ENCODE results near the gene SURF2.

Gene SURF2

GRCh38 chr9:133384736-133385321 lies 28.5 kb downstream of the SURF2 start:
- no peak for TF ChIP-seq CTCF (IDR thresholded peaks at IDR 0.05; ENCODE audit: unreplicated experiment in 3 of 3)
- Mint-ChIP-seq H3K4me3 (no peak overlapping the region), H3K27ac (no peak overlapping the region), H3K27me3 (ENCODE audit: low read depth) (no peaks in the 10 kb centered on the region), H3K36me3 (ENCODE audit: low read depth) (no peaks in the 10 kb centered on the region), H3K9me3 (no peaks in the 10 kb centered on the region), H3K4me1 (no peaks in the 10 kb centered on the region)

GRCh38 chr9:133385452-133385851 lies 29.1 kb downstream of the SURF2 start:
- H3K4me3 Mint-ChIP-seq, result no peak overlapping the region

GRCh38 chr9:133386338-133386737 lies 30.0 kb downstream of the SURF2 start:
- TF ChIP-seq CTCF (IDR thresholded peaks at IDR 0.05; ENCODE audit: unreplicated experiment in 3 of 3), result no peak
- Mint-ChIP-seq H3K9me3 (no peaks in the 10 kb centered on the region), H3K27me3 (ENCODE audit: low read depth) (no peaks in the 10 kb centered on the region), H3K36me3 (ENCODE audit: low read depth) (no peaks in the 10 kb centered on the region), H3K4me3 (no peak overlapping the region), H3K4me1 (no peaks in the 10 kb centered on the region), H3K27ac (no peak overlapping the region)

More at GRCh38 chr9:133385452-133385851, 29.1 kb downstream of the SURF2 start:
- no peaks in the 10 kb centered on the region for H3K27me3 Mint-ChIP-seq (ENCODE audit: low read depth)
- no peak overlapping the region for H3K27ac Mint-ChIP-seq
- H3K4me1 Mint-ChIP-seq, result no peaks in the 10 kb centered on the region
- TF ChIP-seq CTCF (IDR thresholded peaks at IDR 0.05; ENCODE audit: unreplicated experiment in 3 of 3), result no peak
- no peaks in the 10 kb centered on the region for H3K36me3 Mint-ChIP-seq (ENCODE audit: low read depth)
- no peaks in the 10 kb centered on the region for H3K9me3 Mint-ChIP-seq

DNA sequence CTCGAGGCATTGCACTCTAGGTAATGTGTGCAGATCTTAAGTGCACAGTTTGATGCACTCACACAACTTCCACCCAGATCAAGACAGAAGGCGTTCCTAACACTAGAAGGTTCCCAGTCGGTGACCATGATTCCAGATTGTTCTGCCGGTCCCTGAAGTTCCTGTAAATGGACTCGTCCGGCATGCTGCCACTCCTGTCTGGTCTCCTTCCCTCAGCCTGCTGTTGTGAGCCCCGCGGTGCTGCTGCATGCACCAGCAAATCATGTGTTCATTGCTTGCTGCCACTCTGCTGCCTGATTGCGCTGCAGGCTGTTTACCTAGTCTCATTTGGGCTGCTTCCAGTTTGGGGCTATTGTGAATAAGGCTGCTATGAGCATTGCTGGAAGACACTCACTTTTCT lies 31.3 kb downstream of the SURF2 start:
- Mint-ChIP-seq H3K9me3 (no peaks in the 10 kb centered on the region), H3K36me3 (ENCODE audit: low read depth) (no peaks in the 10 kb centered on the region), H3K4me1 (no peaks in the 10 kb centered on the region), H3K27me3 (ENCODE audit: low read depth) (no peaks in the 10 kb centered on the region), H3K4me3 (no peak overlapping the region), H3K27ac (peak overlapping the region in 1 of 3 experiments; percentile 48)
- TF ChIP-seq CTCF (IDR thresholded peaks at IDR 0.05; ENCODE audit: unreplicated experiment in 3 of 3), result no peak

DNA sequence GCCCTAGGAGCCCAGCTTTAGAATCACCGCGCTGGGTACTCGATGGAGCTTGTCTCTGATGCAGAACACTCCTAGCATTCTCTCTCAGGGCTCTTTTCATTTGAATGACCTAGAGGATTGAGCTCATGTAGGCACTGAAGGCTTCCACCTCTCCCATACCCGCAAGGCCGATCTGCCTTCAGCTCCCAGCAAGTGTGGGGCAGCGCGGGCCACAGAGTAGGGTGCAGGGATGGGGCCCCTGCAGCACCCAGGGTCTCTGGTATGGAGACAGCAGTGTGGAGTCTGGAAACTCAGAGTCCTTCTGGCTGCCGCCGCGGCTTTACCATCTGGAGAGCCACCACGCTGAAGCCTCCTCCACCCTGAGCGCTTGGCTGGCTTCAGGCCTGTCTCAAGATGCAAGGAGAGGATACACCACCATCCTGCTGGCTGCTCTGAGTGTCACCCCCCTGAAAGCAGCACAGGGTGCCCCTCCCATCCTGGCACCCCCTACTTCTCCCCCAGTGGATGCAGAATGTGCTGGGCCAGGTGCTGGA lies 32.7 kb downstream of the SURF2 start:
- Mint-ChIP-seq H3K36me3 (ENCODE audit: low read depth) (no peaks in the 10 kb centered on the region), H3K27ac (no peak overlapping the region), H3K9me3 (no peaks in the 10 kb centered on the region), H3K27me3 (ENCODE audit: low read depth) (no peaks in the 10 kb centered on the region), H3K4me1 (no peaks in the 10 kb centered on the region), H3K4me3 (no peak overlapping the region)
- no peak for TF ChIP-seq CTCF (IDR thresholded peaks at IDR 0.05; ENCODE audit: unreplicated experiment in 3 of 3)

- Mint-ChIP-seq H3K36me3 (ENCODE audit: low read depth) (no peaks in the 10 kb centered on the region), H3K27me3 (ENCODE audit: low read depth) (no peaks in the 10 kb centered on the region), H3K4me1 (no peaks in the 10 kb centered on the region)
Observed at GRCh38 chr9:133389562-133389961, 33.2 kb downstream of the SURF2 start.

More at GRCh38 chr9:133389562-133389961, 33.2 kb downstream of the SURF2 start:
- Mint-ChIP-seq H3K4me3 (no peak overlapping the region), H3K27ac (no peak overlapping the region), H3K9me3 (no peaks in the 10 kb centered on the region)
- no peak for TF ChIP-seq CTCF (IDR thresholded peaks at IDR 0.05; ENCODE audit: unreplicated experiment in 3 of 3)

Measured in nephron (organoid).